CD4-positive, alpha-beta T cell (primary cell): ENCODE results near the gene ABCA5. TPM values are rescaled to one million over a fixed set of nuclear protein-coding genes. Genes with fewer than 3 reads are reported as not detected.

Experiments used
- ATAC-seq: fragments of 200-7000 bp; cut with Tn5 transposase; one replicate; pipeline ENCODE4 v1.10.0; 2022; ENCODE audit warnings: mild to moderate bottlenecking; ENCODE audit not compliant: poor library complexity
- CTCF ChIA-PET: fragments of 350-600 bp; sonication (Branson Sonifier 250); formaldehyde crosslinking; loops from one replicate; lab custom pipeline; 2021; ENCODE audit warnings: antibody characterized with exemption, inconsistent platforms; lab: Charles Lee
- POLR2A ChIA-PET: fragments of 350-600 bp; sonication (Branson Sonifier 250); formaldehyde crosslinking; loops from one replicate; lab custom pipeline; 2021; ENCODE audit warnings: antibody characterized with exemption, inconsistent platforms; lab: Charles Lee
- DNase-seq, 14 experiments: peaks; one replicate each; pipeline ENCODE4 v3.0.0-alpha.2; 2013 to 2020; ENCODE audit warnings: mixed read lengths in 2 of 14
- H3K27ac ChIP-seq, 2 donors: one replicate each; pipeline versions ENCODE4 v1.5.1 to v1.7.0; 2013; ENCODE audit warnings: low read length in 2 of 2, low read depth in 1 of 2, mild to moderate bottlenecking in 1 of 2
- H3K27me3 ChIP-seq, 2 experiments: 1 replicate in 1 of 2; 2 replicates in 1 of 2; pipeline versions ENCODE4 v1.6.1 to v1.7.0; 2013; ENCODE audit warnings: low read length in 2 of 2, control low read depth in 1 of 2, mild to moderate bottlenecking in 1 of 2, moderate library complexity in 1 of 2; ENCODE audit not compliant: insufficient read depth in 2 of 2, control insufficient read depth in 1 of 2
- H3K36me3 ChIP-seq: one replicate; pipeline ENCODE4 v1.6.1; 2013; ENCODE audit warnings: low read length, control low read depth; ENCODE audit not compliant: insufficient read depth
- H3K4me1 ChIP-seq: one replicate; pipeline ENCODE4 v1.6.1; 2013; ENCODE audit warnings: low read length, control low read depth; ENCODE audit not compliant: insufficient read depth
- H3K4me3 ChIP-seq: one replicate; pipeline ENCODE4 v1.5.1; 2013; ENCODE audit warnings: mild to moderate bottlenecking, low read length, moderate library complexity
- H3K9me3 ChIP-seq, 2 experiments: 1 replicate in 1 of 2; 2 replicates in 1 of 2; pipeline versions ENCODE4 v1.6.1 to v1.7.0; 2013; ENCODE audit warnings: low read length in 2 of 2, mild to moderate bottlenecking in 2 of 2, control low read depth in 1 of 2, moderate library complexity in 1 of 2; ENCODE audit not compliant: control insufficient read depth in 1 of 2, insufficient read depth in 1 of 2
- H3K27ac Mint-ChIP-seq: one replicate; pipeline ENCODE4 v1.8.0; 2020; ENCODE audit warnings: mixed read lengths
- H3K27me3 Mint-ChIP-seq: one replicate; pipeline ENCODE4 v1.8.0; 2021; ENCODE audit warnings: mixed read lengths
- H3K36me3 Mint-ChIP-seq: one replicate; pipeline ENCODE4 v1.8.0; 2021; ENCODE audit warnings: low read depth, mixed read lengths
- H3K4me1 Mint-ChIP-seq: one replicate; pipeline ENCODE4 v1.8.0; 2021; ENCODE audit warnings: low read depth, mixed read lengths
- H3K4me3 Mint-ChIP-seq: one replicate; pipeline ENCODE4 v1.8.0; 2020; ENCODE audit warnings: mild to moderate bottlenecking, mixed read lengths
- H3K9me3 Mint-ChIP-seq: one replicate; pipeline ENCODE4 v1.8.0; 2020; ENCODE audit warnings: mixed read lengths
- intact Hi-C, 2 experiments: fragments of 100-400 bp; cut with DNase I in 1 of 2; cut with micrococcal nuclease in 1 of 2; formaldehyde crosslinking; loops; one replicate each; pipeline versions ENCODE4 v1.15.1 to v1.9.0; 2023 to 2025; cut with DNase I, micrococcal nuclease
- total RNA-seq, 174 experiments: library from RNA in 2 of 174; stranded (reverse) in 2 of 174; gene quantifications; one replicate each; pipeline ENCODE4 v1.2.3 and lab custom pipeline; 2021 to 2026
- TF ChIP-seq, protein P1 (sequence below): fragments of 200-600 bp; IDR thresholded peaks from one replicate; pipeline ENCODE4 v1.8.0; 2022; ENCODE audit warnings: antibody characterized with exemption, mild to moderate bottlenecking

ABCA5 gene
- total RNA-seq, 2 experiments from 2014 or later, result 33.4 to 34.9 TPM

DNA sequence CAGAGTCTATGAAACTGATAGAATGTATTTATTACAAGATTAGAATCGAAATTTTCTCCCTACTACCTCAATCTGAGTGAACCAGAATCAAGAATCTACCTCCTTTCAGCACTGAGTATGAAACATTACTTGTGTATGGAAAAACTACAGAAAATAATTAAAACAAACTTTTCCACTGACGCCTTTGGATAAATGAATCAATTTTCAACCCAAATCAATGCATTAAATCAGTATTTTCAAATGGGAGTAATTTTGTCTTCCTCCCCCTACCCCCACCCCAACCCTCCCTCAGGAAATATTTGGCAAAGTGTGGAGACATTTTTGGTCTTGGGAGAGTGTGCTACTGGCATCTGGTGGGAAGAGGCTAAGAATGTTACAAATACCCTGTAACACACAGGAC lies 90.5 kb downstream of the ABCA5 start:
- no peak overlapping the region for H3K27ac Mint-ChIP-seq
- Histone ChIP-seq H3K9me3 (peaks cover 4 to 21% of the 10 kb centered on the region in 2 experiments), H3K4me3 (no peak overlapping the region), H3K27ac (no peak overlapping the region), H3K36me3 (no peaks in the 10 kb centered on the region), H3K27me3 (no peaks in the 10 kb centered on the region), H3K4me1 (no peaks in the 10 kb centered on the region)
- intact Hi-C loops, result no loop called here
- DNase-seq (no peak), ATAC-seq (no peak)
- CTCF ChIA-PET, result no interaction called here
- H3K9me3 Mint-ChIP-seq, result peaks cover 9% of the 10 kb centered on the region
- TF ChIP-seq, protein P1, sequence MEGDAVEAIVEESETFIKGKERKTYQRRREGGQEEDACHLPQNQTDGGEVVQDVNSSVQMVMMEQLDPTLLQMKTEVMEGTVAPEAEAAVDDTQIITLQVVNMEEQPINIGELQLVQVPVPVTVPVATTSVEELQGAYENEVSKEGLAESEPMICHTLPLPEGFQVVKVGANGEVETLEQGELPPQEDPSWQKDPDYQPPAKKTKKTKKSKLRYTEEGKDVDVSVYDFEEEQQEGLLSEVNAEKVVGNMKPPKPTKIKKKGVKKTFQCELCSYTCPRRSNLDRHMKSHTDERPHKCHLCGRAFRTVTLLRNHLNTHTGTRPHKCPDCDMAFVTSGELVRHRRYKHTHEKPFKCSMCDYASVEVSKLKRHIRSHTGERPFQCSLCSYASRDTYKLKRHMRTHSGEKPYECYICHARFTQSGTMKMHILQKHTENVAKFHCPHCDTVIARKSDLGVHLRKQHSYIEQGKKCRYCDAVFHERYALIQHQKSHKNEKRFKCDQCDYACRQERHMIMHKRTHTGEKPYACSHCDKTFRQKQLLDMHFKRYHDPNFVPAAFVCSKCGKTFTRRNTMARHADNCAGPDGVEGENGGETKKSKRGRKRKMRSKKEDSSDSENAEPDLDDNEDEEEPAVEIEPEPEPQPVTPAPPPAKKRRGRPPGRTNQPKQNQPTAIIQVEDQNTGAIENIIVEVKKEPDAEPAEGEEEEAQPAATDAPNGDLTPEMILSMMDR, result no peak
- POLR2A ChIA-PET, result no interaction called here
- no peaks in the 10 kb centered on the region for H3K4me1 Mint-ChIP-seq
- no peak overlapping the region for H3K4me3 Mint-ChIP-seq
- peaks cover 20% of the 10 kb centered on the region for H3K36me3 Mint-ChIP-seq
- no peaks in the 10 kb centered on the region for H3K27me3 Mint-ChIP-seq

- Histone ChIP-seq H3K36me3 (no peaks in the 10 kb centered on the region), H3K4me3 (no peak overlapping the region), H3K27me3 (no peaks in the 10 kb centered on the region), H3K27ac (no peak overlapping the region), H3K4me1 (no peaks in the 10 kb centered on the region), H3K9me3 (peaks cover 4 to 21% of the 10 kb centered on the region in 2 experiments)
- H3K36me3 Mint-ChIP-seq, result peaks cover 10% of the 10 kb centered on the region
- H3K27ac Mint-ChIP-seq, result no peak overlapping the region
- DNase-seq (peak; percentile 6 to 73 (median 30)), ATAC-seq (peak; percentile 46)
- TF ChIP-seq, protein P1, result peak; percentile 47
- CTCF ChIA-PET, result no interaction called here
- intact Hi-C loops, result no loop called here
- no peaks in the 10 kb centered on the region for H3K4me1 Mint-ChIP-seq
- H3K9me3 Mint-ChIP-seq, result peaks cover 9% of the 10 kb centered on the region
- no peak overlapping the region for H3K4me3 Mint-ChIP-seq
- no peaks in the 10 kb centered on the region for H3K27me3 Mint-ChIP-seq
- POLR2A ChIA-PET, result no interaction called here
Observed at GRCh38 chr17:69235338-69236058, 91.4 kb downstream of the ABCA5 start.

- H3K4me3 Mint-ChIP-seq, result no peak overlapping the region
- TF ChIP-seq, protein P1, result no peak
- no peak overlapping the region for H3K4me3 ChIP-seq
- H3K36me3 Mint-ChIP-seq, result no peaks in the 10 kb centered on the region
- no peak overlapping the region for H3K27ac Mint-ChIP-seq
- H3K9me3 ChIP-seq, result peaks cover 4 to 21% of the 10 kb centered on the region in 2 experiments
- peaks cover 9% of the 10 kb centered on the region for H3K9me3 Mint-ChIP-seq
- H3K4me1 Mint-ChIP-seq, result no peaks in the 10 kb centered on the region
- H3K27me3 Mint-ChIP-seq, result no peaks in the 10 kb centered on the region
- ChIA-PET CTCF (no interaction called here), POLR2A (no interaction called here)
- DNase-seq (no peak), ATAC-seq (no peak)
- H3K27me3 ChIP-seq, result no peaks in the 10 kb centered on the region
- H3K27ac ChIP-seq, result no peak overlapping the region
- no peaks in the 10 kb centered on the region for H3K36me3 ChIP-seq
- H3K4me1 ChIP-seq, result no peaks in the 10 kb centered on the region
- intact Hi-C loops, result no loop called here
Observed at GRCh38 chr17:69232650-69233049, 94.3 kb downstream of the ABCA5 start.
